ENCODE measurements around the gene ENTPD8. TPM values are rescaled to one million over a fixed set of nuclear protein-coding genes. Genes with fewer than 3 reads are reported as not detected.

Gene ENTPD8
- total and polyA plus RNA-seq, 2 of the 13 experiments (the other 11 are each of a cell fraction or from before 2014, with no cell fraction given), result 0.26 to 0.44 TPM

GRCh38 chr9:137403269-137403668 is 37.9 kb downstream of the ENTPD8 start:
- Histone ChIP-seq H2AFZ (ENCODE audit: low read length) (no peak overlapping the region), H4K20me1 (ENCODE audit: insufficient read depth, low read length) (no peaks in the 10 kb centered on the region), H3K9me3 (ENCODE audit: low read length) (no peaks in the 10 kb centered on the region), H3K36me3 (replicated peaks in 1 of 2; ENCODE audit: control insufficient read depth in 1 of 2, insufficient read depth in 2 of 2, low read length in 2 of 2) (no peaks in the 10 kb centered on the region), H3K9ac (ENCODE audit: insufficient read depth, low read depth, low read length) (no peak overlapping the region), H3K27me3 (ENCODE audit: control insufficient read depth in 1 of 2, insufficient read depth in 2 of 2, low read length in 2 of 2) (no peaks in the 10 kb centered on the region), H3K79me2 (ENCODE audit: insufficient read depth, low read length) (no peaks in the 10 kb centered on the region), H3K27ac (ENCODE audit: extremely low read length, insufficient read depth, low read length) (no peak overlapping the region), H3K4me1 (ENCODE audit: insufficient read depth, low read length) (peaks cover 27% of the 10 kb centered on the region), H3K4me2 (ENCODE audit: low read depth, low read length) (no peak overlapping the region), H3K4me3 (replicated peaks in 1 of 3; ENCODE audit: insufficient read depth in 1 of 3, low read depth in 2 of 3, low read length in 3 of 3) (no peak overlapping the region)
- BruUV-seq (replicated peaks), result no TSS peak
- no peak for FAIRE-seq
- intact Hi-C loops (cut with micrococcal nuclease; ENCODE audit: unreplicated experiment), result loop anchor here (10.0 kb wide), 1 partner anchor 98 kb away; the partner anchor contains the start of gene NRARP
- DNase-seq (ENCODE audit: low spot score), result no peak
- ChIA-PET CTCF (ENCODE audit: low intra/inter-chr PET ratio, low total read pairs) (no interaction called here), POLR2A (no interaction called here)
- no peak for ATAC-seq
- WGBS (ENCODE audit: low lambda C conversion rate), result 94% methylated on average over 7 of the region's 15 CpGs
- in situ Hi-C loops (cut with HindIII; ENCODE audit: extremely low pct_ligation_motif_present, low pct_unique_long_range_greater_than_20kb), result no loop called here
- TF ChIP-seq MLXIP (CRISPR knock-in tag; IDR thresholded peaks at IDR 0.05; ENCODE audit: borderline replicate concordance) (no peak), ZBTB7A (CRISPR knock-in tag; IDR thresholded peaks at IDR 0.05) (no peak), KIAA2018 (CRISPR knock-in tag; IDR thresholded peaks at IDR 0.05; ENCODE audit: borderline replicate concordance) (no peak), GLI4 (CRISPR knock-in tag; IDR thresholded peaks at IDR 0.05; ENCODE audit: borderline replicate concordance) (no peak), HDAC2 (CRISPR knock-in tag; IDR thresholded peaks at IDR 0.05) (no peak), GABPA (IDR thresholded peaks at IDR 0.05; ENCODE audit: low read depth, low read length) (no peak), GABPA (CRISPR knock-in tag; IDR thresholded peaks at IDR 0.05; ENCODE audit: low read depth) (no peak), ZBTB1 (CRISPR knock-in tag; IDR thresholded peaks at IDR 0.05; ENCODE audit: borderline replicate concordance) (no peak), ZNF362 (CRISPR knock-in tag; IDR thresholded peaks at IDR 0.05; ENCODE audit: borderline replicate concordance) (no peak), HNRNPK (IDR thresholded peaks at IDR 0.05; ENCODE audit: low read depth, low read length, poor library complexity, severe bottlenecking) (no peak), KAT7 (CRISPR knock-in tag; IDR thresholded peaks at IDR 0.05; ENCODE audit: borderline replicate concordance) (no peak), ZNF180 (CRISPR knock-in tag; IDR thresholded peaks at IDR 0.05; ENCODE audit: borderline replicate concordance, low read depth) (no peak)
